A549 treated with CpdA at 1 μM for 4 hours (cell line): ENCODE measurements around the gene OR2A12. TPM values are rescaled to one million over a fixed set of nuclear protein-coding genes. Genes with fewer than 3 reads are reported as not detected.

Source experiments
- total RNA-seq: library from RNA; stranded (reverse); fragments of 200-300 nt; extraction: Qiagen RNA extraction; gene quantifications from 5 replicates; pipeline ENCODE4 v1.2.3, GENCODE V29; 2022; ENCODE audit warnings: low read depth

OR2A12 gene, protein sequence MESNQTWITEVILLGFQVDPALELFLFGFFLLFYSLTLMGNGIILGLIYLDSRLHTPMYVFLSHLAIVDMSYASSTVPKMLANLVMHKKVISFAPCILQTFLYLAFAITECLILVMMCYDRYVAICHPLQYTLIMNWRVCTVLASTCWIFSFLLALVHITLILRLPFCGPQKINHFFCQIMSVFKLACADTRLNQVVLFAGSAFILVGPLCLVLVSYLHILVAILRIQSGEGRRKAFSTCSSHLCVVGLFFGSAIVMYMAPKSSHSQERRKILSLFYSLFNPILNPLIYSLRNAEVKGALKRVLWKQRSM
- total RNA-seq = not detected in 5 replicates

DNA sequence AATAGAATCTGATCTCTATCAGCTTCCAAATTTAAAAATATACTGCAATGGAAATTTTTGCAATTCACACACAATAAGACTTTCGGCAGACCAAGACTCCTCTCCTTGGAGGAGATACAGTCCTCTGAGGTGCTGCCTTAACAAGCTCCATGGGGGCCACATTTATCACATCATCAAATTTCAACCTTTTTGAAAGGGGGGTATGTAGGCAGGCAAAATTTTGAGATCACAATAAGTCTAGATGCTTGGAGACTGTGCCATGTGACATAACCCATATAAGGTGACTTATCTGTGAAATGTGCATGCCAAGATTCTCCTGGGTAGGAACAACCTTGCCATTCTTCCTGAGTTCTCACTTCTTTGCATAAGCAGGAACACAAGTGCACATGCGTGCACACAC is at the start of gene OR2A12:
TSS of gene OR2A12 (plus strand) at position 301 of the 400 bp plus-strand sequence. CDS start 8,830 bp downstream, outside the sequence.

DNA sequence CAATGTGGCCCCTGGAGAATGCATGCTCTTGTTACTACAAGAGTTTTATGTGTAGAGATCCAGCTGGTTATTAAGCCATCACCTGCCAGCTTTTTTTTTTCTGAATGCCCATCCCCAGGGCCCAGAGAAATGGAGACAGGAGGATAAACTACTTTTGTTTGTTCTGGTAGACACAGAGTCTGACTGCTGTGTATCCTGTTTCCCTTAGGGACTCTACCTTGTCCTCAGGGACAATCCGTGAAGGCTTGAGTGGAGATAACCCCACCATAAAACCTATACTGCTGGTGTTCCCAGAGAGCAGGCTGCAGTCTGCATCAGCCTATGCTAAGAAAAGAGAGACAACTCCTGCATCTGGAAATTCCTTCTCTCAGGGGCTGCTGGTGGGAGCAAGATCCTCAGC is 37.4 kb upstream of the OR2A12 start, which contains the start of gene OR2A5:
TSS of gene OR2A5 (plus strand) at position 301 of the 400 bp plus-strand sequence. CDS start 1,454 bp downstream, outside the sequence.

DNA sequence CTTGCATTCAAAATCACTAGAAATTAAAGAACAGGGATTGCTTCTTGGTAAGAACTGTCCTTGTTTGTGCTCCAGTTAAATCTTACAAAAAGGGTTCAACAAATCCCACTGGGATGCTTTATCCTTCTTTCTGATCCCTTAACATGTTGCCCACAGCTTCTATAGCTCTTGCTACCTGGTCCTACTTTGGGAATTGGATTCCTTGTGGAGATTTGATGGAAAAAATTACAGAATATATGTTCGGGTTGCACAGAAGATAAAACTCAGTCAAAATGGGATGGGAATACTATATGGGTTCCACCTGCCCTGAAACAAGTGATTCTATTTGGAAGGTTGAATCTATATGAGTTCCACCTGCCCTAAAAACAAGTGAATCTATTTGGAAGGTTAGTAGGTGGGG is 16.6 kb upstream of the OR2A12 start, which contains the start of gene OR2A25:
TSS of gene OR2A25 (plus strand) at position 301 of the 400 bp plus-strand sequence. CDS start 4,409 bp downstream, outside the sequence.

DNA sequence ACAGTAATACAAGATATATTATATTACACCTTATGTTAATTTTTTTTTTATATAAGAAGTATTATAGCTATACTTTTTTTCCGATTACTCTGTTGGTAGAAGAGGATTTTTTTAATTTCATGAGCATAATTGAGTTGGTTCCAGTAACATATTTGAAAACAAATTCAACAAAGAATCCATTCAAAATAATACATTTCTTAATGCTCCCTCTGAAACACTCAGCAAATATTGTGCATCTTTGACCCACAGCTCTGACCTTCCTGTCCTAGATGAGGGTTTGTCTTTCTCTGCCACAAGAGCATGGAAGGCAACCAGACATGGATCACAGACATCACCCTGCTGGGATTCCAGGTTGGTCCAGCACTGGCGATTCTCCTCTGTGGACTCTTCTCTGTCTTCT is 23.2 kb downstream of the OR2A12 start, which contains the start of gene OR2A2:
TSS of gene OR2A2 (plus strand) at position 301 of the 400 bp plus-strand sequence. CDS start at position 301, 0 bp downstream.

DNA sequence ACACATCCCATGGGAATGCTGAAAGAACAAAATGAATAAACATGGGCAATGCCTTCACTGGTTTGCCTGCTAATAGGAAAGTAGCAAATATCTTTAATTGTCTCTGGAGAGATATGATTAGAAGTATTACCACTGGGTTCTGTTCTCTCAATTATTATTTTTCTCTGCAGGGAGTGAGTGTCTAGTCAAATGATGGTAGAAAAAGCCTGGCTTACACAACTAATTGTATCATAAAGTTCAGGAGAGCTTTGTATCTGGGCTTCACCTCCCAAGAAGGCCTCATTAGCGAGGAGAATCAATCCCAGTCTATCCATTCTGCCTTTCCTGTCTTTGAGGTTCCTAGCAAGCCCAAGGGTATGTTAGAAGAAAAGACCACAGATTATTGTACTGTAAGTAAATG is 36.8 kb downstream of the OR2A12 start, which contains the start of gene OR2A14:
TSS of gene OR2A14 (plus strand) at position 301 of the 400 bp plus-strand sequence. CDS start 5,937 bp downstream, outside the sequence.

Other genes starting within 250 kb of the OR2A12 start
- gene TCAF1, start 184.1 kb upstream of the OR2A12 start, total RNA-seq = 14.3 to 22.7 TPM (median 20.0 TPM) in 5 replicates
- gene OR2F2, start 151.0 kb upstream of the OR2A12 start, total RNA-seq = not detected in 5 replicates
- not detected in 5 replicates for gene OR2F1, start 131.4 kb upstream of the OR2A12 start, total RNA-seq
- gene OR6B1, start 86.0 kb upstream of the OR2A12 start, total RNA-seq = not detected in 5 replicates
- gene OR2A5, start 37.3 kb upstream of the OR2A12 start, total RNA-seq = not detected in 5 replicates
- not detected in 5 replicates for gene OR2A25, start 16.5 kb upstream of the OR2A12 start, total RNA-seq
- gene OR2A2, start 23.3 kb downstream of the OR2A12 start, total RNA-seq = not detected in 5 replicates
- not detected in 5 replicates for gene OR2A14, start 36.9 kb downstream of the OR2A12 start, total RNA-seq
- gene CTAGE4, start 97.2 kb downstream of the OR2A12 start, total RNA-seq = not detected in 5 replicates
- 0.22 to 0.40 TPM (median 0.27 TPM) in 5 replicates for gene ARHGEF35, start 109.6 kb downstream of the OR2A12 start, total RNA-seq
- gene OR2A42, start 153.3 kb downstream of the OR2A12 start, total RNA-seq = not detected in 5 replicates
- gene OR2A7, start 178.5 kb downstream of the OR2A12 start, total RNA-seq = not detected in 5 replicates
- 0.03 to 0.08 TPM in 2 of 5 replicates, not detected in the others for gene CTAGE8, start 183.0 kb downstream of the OR2A12 start, total RNA-seq
- not detected in 5 replicates for gene OR2A1, start 226.1 kb downstream of the OR2A12 start, total RNA-seq